HEK293T (cell line): Measurements from ENCODE around the gene ENKUR.

Experiments used
- CTCF ChIA-PET: fragments of 350-600 bp; formaldehyde crosslinking; extraction: SDS; loops from one replicate; lab custom pipeline; 2021; ENCODE audit warnings: antibody characterized with exemption, inconsistent platforms; lab: Yijun Ruan, JAX
- POLR2A ChIA-PET: fragments of 350-600 bp; formaldehyde crosslinking; extraction: SDS; loops from one replicate; lab custom pipeline; 2020; ENCODE audit warnings: antibody characterized with exemption, inconsistent platforms; lab: Yijun Ruan, JAX
- DNase-seq: peaks from one replicate; pipeline ENCODE4 v3.0.0; 2012; ENCODE audit warnings: mixed read lengths; ENCODE audit errors: extremely low spot score
- ARNT ChIP-seq: fragments of 450-650 bp; IDR thresholded peaks from 2 replicates; pipeline ENCODE4 v1.6.1; 2017; ENCODE audit warnings: mild to moderate bottlenecking
- BHLHE40 ChIP-seq: fragments of 450-650 bp; IDR thresholded peaks from 2 replicates; pipeline ENCODE4 v1.6.1; 2016; ENCODE audit warnings: mild to moderate bottlenecking, moderate library complexity, borderline replicate concordance
- CTBP1 ChIP-seq: fragments of 450-650 bp; IDR thresholded peaks from 2 replicates; pipeline ENCODE4 v1.6.1; 2016; ENCODE audit warnings: borderline replicate concordance
- ELF4 ChIP-seq: fragments of 450-650 bp; IDR thresholded peaks from 2 replicates; pipeline ENCODE4 v1.6.1; 2017; ENCODE audit warnings: antibody characterized with exemption
- FOXA1 ChIP-seq: fragments of 450-650 bp; IDR thresholded peaks from 2 replicates; pipeline ENCODE4 v1.6.1; 2016; ENCODE audit warnings: mild to moderate bottlenecking
- FOXK2 ChIP-seq: fragments of 450-650 bp; IDR thresholded peaks from 2 replicates; pipeline ENCODE4 v1.6.1; 2016; ENCODE audit warnings: mild to moderate bottlenecking
- FOXM1 ChIP-seq: fragments of 450-650 bp; IDR thresholded peaks from 2 replicates; pipeline ENCODE4 v1.6.1; 2017; ENCODE audit warnings: mild to moderate bottlenecking, borderline replicate concordance
- HDGF ChIP-seq: fragments of 450-650 bp; IDR thresholded peaks from 2 replicates; pipeline ENCODE4 v1.6.1; 2017; ENCODE audit warnings: antibody characterized with exemption, borderline replicate concordance
- L3MBTL2 ChIP-seq: fragments of 450-650 bp; conservative IDR thresholded peaks from 2 replicates; pipeline ENCODE4 v1.6.1; 2016; ENCODE audit warnings: mild to moderate bottlenecking
- LEF1 ChIP-seq: fragments of 450-650 bp; IDR thresholded peaks from 2 replicates; pipeline ENCODE4 v1.6.1; 2017; ENCODE audit warnings: mild to moderate bottlenecking, borderline replicate concordance
- NFRKB ChIP-seq: fragments of 450-650 bp; IDR thresholded peaks from 2 replicates; pipeline ENCODE4 v1.6.1; 2016; ENCODE audit warnings: mild to moderate bottlenecking, moderate library complexity
- PKNOX1 ChIP-seq: fragments of 450-650 bp; IDR thresholded peaks from 2 replicates; pipeline ENCODE4 v1.6.1; 2016
- SP1 ChIP-seq: fragments of 450-650 bp; IDR thresholded peaks from 2 replicates; pipeline ENCODE4 v1.6.1; 2017
- SUZ12 ChIP-seq: fragments of 450-650 bp; IDR thresholded peaks from 2 replicates; pipeline ENCODE4 v1.6.1; 2016; ENCODE audit warnings: mild to moderate bottlenecking
- TARDBP ChIP-seq: fragments of 450-650 bp; IDR thresholded peaks from 2 replicates; pipeline ENCODE4 v1.6.1; 2016
- ZNF384 ChIP-seq: fragments of 450-650 bp; IDR thresholded peaks from 2 replicates; pipeline ENCODE4 v1.6.1; 2016

Gene ENKUR

GRCh38 chr10:25029519-25029918 lies 13.6 kb upstream of the ENKUR start:
- DNase-seq, result no peak
- POLR2A ChIA-PET, result no interaction called here
- CTCF ChIA-PET, result no interaction called here
- TF ChIP-seq SP1 (no peak), HDGF (no peak), LEF1 (no peak), NFRKB (no peak), FOXA1 (no peak), CTBP1 (no peak), TARDBP (no peak), BHLHE40 (no peak), ZNF384 (no peak), ARNT (no peak), L3MBTL2 (no peak), ELF4 (no peak), FOXK2 (no peak), PKNOX1 (no peak), SUZ12 (no peak)

DNA sequence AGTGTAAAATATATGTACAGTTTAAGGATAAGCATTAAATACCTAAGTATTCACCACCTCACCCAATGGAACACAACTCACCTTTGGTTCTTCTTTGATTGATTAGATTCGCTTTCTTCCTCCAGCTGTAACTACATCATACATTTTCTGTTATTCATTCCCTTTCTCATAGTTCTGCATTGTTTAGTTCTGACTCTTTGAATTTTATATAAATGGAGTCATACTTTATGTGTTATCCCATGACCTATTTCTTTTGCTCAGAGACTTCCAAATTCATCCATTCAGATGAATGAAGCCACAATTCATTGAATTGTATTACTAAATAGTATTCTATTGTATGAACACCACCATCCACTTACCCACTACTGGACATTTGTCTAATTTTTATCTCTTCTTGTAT lies 12.8 kb upstream of the ENKUR start:
- ChIA-PET CTCF (no interaction called here), POLR2A (no interaction called here)
- DNase-seq, result no peak
- TF ChIP-seq HDGF (no peak), ARNT (no peak), ZNF384 (no peak), PKNOX1 (no peak), NFRKB (no peak), SP1 (no peak), LEF1 (no peak), BHLHE40 (no peak), L3MBTL2 (no peak), SUZ12 (no peak), FOXK2 (no peak), FOXA1 (no peak), FOXM1 (no peak), TARDBP (no peak), CTBP1 (no peak)

DNA sequence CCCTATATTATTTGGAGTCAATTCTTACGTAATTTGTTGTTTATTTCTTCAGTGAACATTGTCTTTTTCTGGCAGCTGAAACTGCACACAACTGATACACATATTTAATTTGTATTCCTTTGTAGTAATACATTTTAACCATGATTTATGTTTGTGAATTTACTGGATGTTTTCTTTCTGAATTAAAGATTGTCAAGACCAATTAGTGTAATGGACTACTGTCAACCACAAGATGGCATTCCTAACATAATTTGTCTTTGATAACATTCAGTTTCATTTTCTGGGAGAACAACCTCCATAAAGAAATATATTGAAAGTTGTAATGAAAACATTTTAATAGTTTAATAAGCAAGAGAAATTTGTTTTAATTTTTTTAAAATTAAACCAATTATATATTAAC lies 10.5 kb upstream of the ENKUR start:
- ChIA-PET POLR2A (no interaction called here), CTCF (no interaction called here)
- no peak for DNase-seq
- TF ChIP-seq LEF1, result no peak
- TF ChIP-seq NFRKB, result no peak
- no peak for TF ChIP-seq L3MBTL2
- TF ChIP-seq TARDBP, result no peak
- no peak for TF ChIP-seq SUZ12
- no peak for TF ChIP-seq BHLHE40
- no peak for TF ChIP-seq ZNF384
- TF ChIP-seq SP1, result no peak

GRCh38 chr10:25024528-25024927 lies 8.6 kb upstream of the ENKUR start:
- TF ChIP-seq FOXA1 (no peak), SP1 (no peak), ELF4 (no peak)
- ChIA-PET CTCF (no interaction called here), POLR2A (interaction anchor here (1.4 kb wide), 1 partner anchor 9 kb away, joined by 4 read pairs; the partner anchor contains the start of genes ENKUR and THNSL1)
- DNase-seq, result no peak

- ChIA-PET CTCF (no interaction called here), POLR2A (no interaction called here)
- TF ChIP-seq LEF1 (no peak), PKNOX1 (no peak), BHLHE40 (no peak), ELF4 (no peak)
- DNase-seq, result no peak
These were observed 7.3 kb upstream of the ENKUR start for GRCh38 chr10:25023278-25023677.

- CTCF ChIA-PET, result no interaction called here
- POLR2A ChIA-PET, result no interaction called here
- no peak for TF ChIP-seq LEF1
- TF ChIP-seq CTBP1, result no peak
- no peak for TF ChIP-seq PKNOX1
- no peak for TF ChIP-seq ZNF384
- TF ChIP-seq NFRKB, result no peak
- TF ChIP-seq ARNT, result no peak
- TF ChIP-seq FOXA1, result no peak
- TF ChIP-seq HDGF, result no peak
- TF ChIP-seq L3MBTL2, result no peak
- TF ChIP-seq SP1, result no peak
- TF ChIP-seq FOXK2, result no peak
- no peak for TF ChIP-seq ELF4
- TF ChIP-seq BHLHE40, result no peak
- no peak for TF ChIP-seq TARDBP
- no peak for TF ChIP-seq FOXM1
- TF ChIP-seq SUZ12, result no peak
These were observed 2.7 kb upstream of the ENKUR start for GRCh38 chr10:25018703-25019102.

More at GRCh38 chr10:25018703-25019102, 2.7 kb upstream of the ENKUR start:
- no peak for DNase-seq
